PFSK-1 (cell line): Measurements from ENCODE around the gene ARHGAP8.

Experiments
- FOXP2 ChIP-seq: optimal IDR thresholded peaks from 2 replicates; pipeline ENCODE3; 2011; ENCODE audit warnings: borderline replicate concordance, control low read depth, inconsistent platforms; ENCODE audit not compliant: insufficient read depth; ENCODE audit errors: extremely low read length, extremely low read depth
- POLR2AphosphoS5 ChIP-seq: IDR thresholded peaks from 2 replicates; pipeline ENCODE4 v1.6.1; 2012; ENCODE audit warnings: low read depth, mild to moderate bottlenecking, control low read depth, low read length, moderate library complexity
- SIN3A ChIP-seq: IDR thresholded peaks from 2 replicates; pipeline ENCODE4 v1.6.1; 2012; ENCODE audit warnings: mild to moderate bottlenecking, low read length, moderate library complexity, borderline replicate concordance; ENCODE audit not compliant: insufficient read depth
- TAF1 ChIP-seq: IDR thresholded peaks from 2 replicates; pipeline ENCODE4 v1.6.1; 2012; ENCODE audit warnings: low read length, control low read depth, borderline replicate concordance; ENCODE audit not compliant: insufficient read depth
- TF ChIP-seq, protein P1 (sequence below), 2 experiments: IDR thresholded peaks; 2 replicates each; pipeline versions ENCODE4 v1.6.1 to v1.8.0; 2011 to 2012; ENCODE audit warnings: low read depth in 2 of 2, low read length in 2 of 2, control low read depth in 1 of 2, inconsistent platforms in 1 of 2, mild to moderate bottlenecking in 1 of 2, moderate library complexity in 1 of 2; ENCODE audit not compliant: insufficient read depth in 1 of 2

ARHGAP8 gene

DNA sequence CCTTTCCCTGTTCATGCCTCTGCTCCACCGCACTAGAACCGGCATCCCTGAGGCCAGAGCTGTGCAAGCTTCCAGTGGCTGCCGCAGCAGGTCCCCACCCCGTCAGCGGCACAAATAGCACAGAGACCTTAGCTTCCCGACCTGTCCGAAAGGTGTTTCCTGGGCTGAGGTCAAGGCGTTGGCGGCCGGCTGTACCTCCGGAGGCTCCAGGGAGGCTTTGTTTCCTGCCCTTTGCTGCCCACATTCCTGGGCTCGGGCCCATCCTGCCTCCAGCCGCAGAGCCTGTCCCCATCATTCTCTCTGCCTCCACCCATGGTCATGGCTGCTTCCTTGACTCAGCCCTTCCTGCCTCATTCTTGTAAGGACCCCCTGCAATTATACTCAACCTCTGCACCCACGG, 31.2 kb downstream of the ARHGAP8 start:
- TF ChIP-seq TAF1: no peak
- TF ChIP-seq SIN3A: no peak
- TF ChIP-seq, protein P1, sequence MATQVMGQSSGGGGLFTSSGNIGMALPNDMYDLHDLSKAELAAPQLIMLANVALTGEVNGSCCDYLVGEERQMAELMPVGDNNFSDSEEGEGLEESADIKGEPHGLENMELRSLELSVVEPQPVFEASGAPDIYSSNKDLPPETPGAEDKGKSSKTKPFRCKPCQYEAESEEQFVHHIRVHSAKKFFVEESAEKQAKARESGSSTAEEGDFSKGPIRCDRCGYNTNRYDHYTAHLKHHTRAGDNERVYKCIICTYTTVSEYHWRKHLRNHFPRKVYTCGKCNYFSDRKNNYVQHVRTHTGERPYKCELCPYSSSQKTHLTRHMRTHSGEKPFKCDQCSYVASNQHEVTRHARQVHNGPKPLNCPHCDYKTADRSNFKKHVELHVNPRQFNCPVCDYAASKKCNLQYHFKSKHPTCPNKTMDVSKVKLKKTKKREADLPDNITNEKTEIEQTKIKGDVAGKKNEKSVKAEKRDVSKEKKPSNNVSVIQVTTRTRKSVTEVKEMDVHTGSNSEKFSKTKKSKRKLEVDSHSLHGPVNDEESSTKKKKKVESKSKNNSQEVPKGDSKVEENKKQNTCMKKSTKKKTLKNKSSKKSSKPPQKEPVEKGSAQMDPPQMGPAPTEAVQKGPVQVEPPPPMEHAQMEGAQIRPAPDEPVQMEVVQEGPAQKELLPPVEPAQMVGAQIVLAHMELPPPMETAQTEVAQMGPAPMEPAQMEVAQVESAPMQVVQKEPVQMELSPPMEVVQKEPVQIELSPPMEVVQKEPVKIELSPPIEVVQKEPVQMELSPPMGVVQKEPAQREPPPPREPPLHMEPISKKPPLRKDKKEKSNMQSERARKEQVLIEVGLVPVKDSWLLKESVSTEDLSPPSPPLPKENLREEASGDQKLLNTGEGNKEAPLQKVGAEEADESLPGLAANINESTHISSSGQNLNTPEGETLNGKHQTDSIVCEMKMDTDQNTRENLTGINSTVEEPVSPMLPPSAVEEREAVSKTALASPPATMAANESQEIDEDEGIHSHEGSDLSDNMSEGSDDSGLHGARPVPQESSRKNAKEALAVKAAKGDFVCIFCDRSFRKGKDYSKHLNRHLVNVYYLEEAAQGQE (IDR thresholded peaks at IDR 0.05; ENCODE audit: insufficient read depth in 1 of 2, low read depth in 2 of 2, low read length in 2 of 2): no peak
- TF ChIP-seq POLR2AphosphoS5: no peak
- no peak for TF ChIP-seq FOXP2

DNA sequence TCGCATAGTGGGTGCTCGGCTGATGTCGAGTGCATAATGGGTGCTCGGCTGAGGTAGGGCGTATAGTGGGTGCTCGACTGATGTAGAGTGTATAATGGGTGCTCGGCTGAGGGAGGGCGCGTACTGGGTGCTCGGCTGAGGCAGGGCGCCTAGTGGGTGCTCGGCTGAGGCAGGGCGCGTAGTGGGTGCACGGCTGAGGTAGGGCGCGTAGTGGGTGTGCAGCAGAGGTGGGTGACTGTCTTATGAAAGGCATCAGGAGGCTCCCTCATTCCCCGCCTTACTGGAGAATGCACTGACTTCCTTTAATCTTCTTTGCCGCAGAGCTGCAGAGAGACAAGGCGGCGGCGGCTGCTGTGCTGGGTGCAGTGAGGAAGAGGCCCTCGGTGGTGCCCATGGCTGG, 33.8 kb downstream of the ARHGAP8 start:
- no peak for TF ChIP-seq TAF1
- TF ChIP-seq, protein P1 (IDR thresholded peaks at IDR 0.05; ENCODE audit: insufficient read depth in 1 of 2, low read depth in 2 of 2, low read length in 2 of 2): no peak
- no peak for TF ChIP-seq SIN3A
- TF ChIP-seq FOXP2: no peak
- no peak for TF ChIP-seq POLR2AphosphoS5

DNA sequence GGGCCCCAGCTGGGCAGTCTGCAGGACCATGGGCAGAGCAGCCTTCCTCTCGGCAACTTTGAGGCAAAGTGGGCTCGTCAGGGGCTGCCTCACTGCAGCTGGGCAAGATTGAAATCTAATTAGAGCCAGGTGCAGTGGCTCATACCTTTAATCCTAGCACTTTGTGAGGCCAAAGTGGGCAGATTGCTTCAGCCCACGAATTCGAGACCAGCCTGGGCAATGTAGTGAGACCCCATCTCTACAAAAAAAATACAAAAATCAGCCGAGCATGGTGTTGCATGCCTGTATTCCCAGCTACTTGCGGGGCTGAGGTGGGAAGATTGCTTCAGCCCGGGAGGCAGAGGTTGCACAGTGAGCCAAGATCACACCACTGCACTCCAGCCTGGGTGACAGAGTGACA, 34.2 kb downstream of the ARHGAP8 start:
- TF ChIP-seq, protein P1 (IDR thresholded peaks at IDR 0.05; ENCODE audit: insufficient read depth in 1 of 2, low read depth in 2 of 2, low read length in 2 of 2): no peak
- no peak for TF ChIP-seq POLR2AphosphoS5
- TF ChIP-seq FOXP2: no peak
- no peak for TF ChIP-seq TAF1
- TF ChIP-seq SIN3A: no peak

DNA sequence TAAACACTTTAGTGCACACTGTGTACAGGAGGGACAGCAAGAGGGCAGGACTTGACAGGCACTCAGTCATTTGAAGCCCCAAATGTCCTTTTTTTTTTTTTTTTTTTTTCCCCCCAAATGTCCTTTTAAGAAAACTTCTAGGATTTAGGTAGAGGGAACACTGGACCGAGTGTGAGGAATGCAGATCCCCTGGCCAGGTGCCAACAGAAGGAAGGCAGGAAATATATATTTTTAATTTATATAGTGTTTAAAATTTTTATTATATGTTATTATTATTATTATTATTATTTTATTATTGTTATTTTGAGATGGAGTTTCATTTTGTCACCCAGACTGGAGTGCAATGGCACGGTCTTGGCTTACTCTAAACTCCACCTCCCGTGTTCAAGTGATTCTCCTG, 35.5 kb downstream of the ARHGAP8 start:
- no peak for TF ChIP-seq POLR2AphosphoS5
- TF ChIP-seq, protein P1 (IDR thresholded peaks at IDR 0.05; ENCODE audit: insufficient read depth in 1 of 2, low read depth in 2 of 2, low read length in 2 of 2): no peak
- TF ChIP-seq SIN3A: no peak
- no peak for TF ChIP-seq FOXP2
- no peak for TF ChIP-seq TAF1

DNA sequence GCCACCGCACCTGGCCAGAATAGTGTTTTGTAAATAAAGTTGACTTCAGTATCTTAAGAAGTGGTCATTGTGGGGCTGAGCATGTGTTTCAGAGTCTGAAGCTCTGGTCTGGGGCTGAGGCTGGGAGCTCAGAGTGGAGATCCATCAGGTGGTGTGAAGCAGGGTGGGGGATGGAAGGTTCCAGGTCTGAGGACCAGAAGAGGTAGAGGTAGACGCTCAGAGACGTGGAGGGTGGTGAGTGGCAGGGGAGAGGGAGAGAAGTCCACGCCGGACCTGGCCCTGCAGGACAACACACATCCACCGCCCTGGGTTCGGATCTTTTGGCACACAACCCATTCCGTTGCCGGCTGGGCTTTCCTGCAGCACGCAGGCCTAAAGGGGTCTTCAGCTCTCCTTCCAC, 40.7 kb downstream of the ARHGAP8 start:
- TF ChIP-seq POLR2AphosphoS5: no peak
- TF ChIP-seq TAF1: no peak
